ENCODE results near the gene DNAJB6. TPM values are rescaled to one million over a fixed set of nuclear protein-coding genes. Genes with fewer than 3 reads are reported as not detected.
A peak's percentile ranks its signal among the peaks of the same experiment; 100 is the strongest.

Gene DNAJB6
- total and polyA plus RNA-seq, 9 donors, result 79.0 to 154 (median 89.2) TPM

GRCh38 chr7:157335991-157336382, 817 bp upstream of the DNAJB6 start:
- 45 to 57% (median 48%) methylated on average over 11 of the region's 11 CpGs for WGBS, 3 donors
- Histone ChIP-seq H3K27ac (peak overlapping the region; percentile 87 to 98), H3K4me3 (peak overlapping the region; percentile 75), H3K27me3 (no peaks in the 10 kb centered on the region), H3K9me3 (no peaks in the 10 kb centered on the region), H3K36me3 (no peaks in the 10 kb centered on the region), H3K4me1 (ENCODE audit: insufficient read depth) (peaks cover 15% of the 10 kb centered on the region)
- TF ChIP-seq EP300 (IDR thresholded peaks at IDR 0.05) (no peak), POLR2A (IDR thresholded peaks at IDR 0.05) (no peak), CTCF (IDR thresholded peaks at IDR 0.05) (no peak)
- intact Hi-C loops (cut with DNase I), result no loop called here
- DNase-seq, result peak in 3 of 5 donors; percentile 26 to 40 (median 33)

- no peak for TF ChIP-seq CTCF (IDR thresholded peaks at IDR 0.05)
- TF ChIP-seq POLR2A (IDR thresholded peaks at IDR 0.05), result no peak
- no peak for TF ChIP-seq EP300 (IDR thresholded peaks at IDR 0.05)
- WGBS, 3 donors, result 0 to 1% (median 0%) methylated on average over 38 to 59 of the region's 59 CpGs
- H3K27me3 ChIP-seq, result no peaks in the 10 kb centered on the region
- no peaks in the 10 kb centered on the region for H3K9me3 ChIP-seq
- H3K4me3 ChIP-seq, result peak overlapping the region; percentile 75
- intact Hi-C loops (cut with DNase I), result no loop called here
- H3K4me1 ChIP-seq (ENCODE audit: insufficient read depth), result peaks cover 20% of the 10 kb centered on the region
- H3K36me3 ChIP-seq, result no peaks in the 10 kb centered on the region
- H3K27ac ChIP-seq, result peak overlapping the region; percentile 87 to 98
- peak; percentile 56 to 83 (median 69) for DNase-seq
Observed at GRCh38 chr7:157337316-157338149, 729 bp downstream of the DNAJB6 start.

GRCh38 chr7:157339777-157340677, 3.2 kb downstream of the DNAJB6 start:
- TF ChIP-seq CTCF (IDR thresholded peaks at IDR 0.05) (peak; percentile 59 to 68 (median 65)), EP300 (IDR thresholded peaks at IDR 0.05) (no peak)
- Histone ChIP-seq H3K4me3 (no peak overlapping the region), H3K9me3 (no peaks in the 10 kb centered on the region), H3K27ac (no peak overlapping the region), H3K27me3 (no peaks in the 10 kb centered on the region), H3K36me3 (no peaks in the 10 kb centered on the region), H3K4me1 (ENCODE audit: insufficient read depth) (peaks cover 24% of the 10 kb centered on the region)
- WGBS, 3 donors, result 52 to 58% (median 54%) methylated on average over 25 of the region's 25 CpGs
- intact Hi-C loops (cut with DNase I), result no loop called here
- peak; percentile 31 to 73 (median 64) for DNase-seq

- TF ChIP-seq CTCF (IDR thresholded peaks at IDR 0.05), result no peak
- TF ChIP-seq EP300 (IDR thresholded peaks at IDR 0.05), result no peak
- no peak for TF ChIP-seq POLR2A (IDR thresholded peaks at IDR 0.05)
- peak in 4 of 5 donors; percentile 35 to 67 (median 42) for DNase-seq
- Histone ChIP-seq H3K36me3 (no peaks in the 10 kb centered on the region), H3K9me3 (no peaks in the 10 kb centered on the region), H3K4me3 (peak overlapping the region; percentile 7), H3K27ac (no peak overlapping the region), H3K4me1 (ENCODE audit: insufficient read depth) (peaks cover 17% of the 10 kb centered on the region), H3K27me3 (no peaks in the 10 kb centered on the region)
- intact Hi-C loops (cut with DNase I), result no loop called here
- WGBS, 3 donors, result 66 to 68% (median 66%) methylated on average over 11 of the region's 11 CpGs
Observed at GRCh38 chr7:157347217-157347904, 10.6 kb downstream of the DNAJB6 start.
